Heart right ventricle (tissue), 16 donors: Measurements from ENCODE around the gene SLC16A3. TPM values are rescaled to one million over a fixed set of nuclear protein-coding genes. Genes with fewer than 3 reads are reported as not detected.

Experiments
- ATAC-seq, 8 donors: fragments of 200-7000 bp; cut with Tn5 transposase; one replicate each; pipeline ENCODE4 v1.9.1; 2020; ENCODE audit warnings: mild to moderate bottlenecking in 8 of 8, moderate library complexity in 8 of 8, moderate number of reproducible peaks in 1 of 8
- DNase-seq, 2 donors: peaks; one replicate each; pipeline ENCODE4 v3.0.0-alpha.2; 2020
- H3K27ac ChIP-seq, 10 donors: fragments of 200-600 bp; sonication (generic) in 2 of 10; one replicate each; pipeline versions ENCODE4 v1.5.0 to v1.8.0; 2020 to 2022; ENCODE audit warnings: mild to moderate bottlenecking in 3 of 10
- H3K27me3 ChIP-seq, 7 donors: fragments of 200-600 bp; one replicate each; pipeline ENCODE4 v1.8.0; 2021 to 2022; ENCODE audit warnings: mild to moderate bottlenecking in 2 of 7
- H3K36me3 ChIP-seq, 9 donors: fragments of 200-600 bp; sonication (generic) in 1 of 9; one replicate each; pipeline versions ENCODE4 v1.5.0 to v1.8.0; 2020 to 2022; ENCODE audit warnings: mild to moderate bottlenecking in 2 of 9
- H3K4me1 ChIP-seq, 9 donors: fragments of 200-600 bp; sonication (generic) in 1 of 9; one replicate each; pipeline versions ENCODE4 v1.5.0 to v1.8.0; 2020 to 2022; ENCODE audit warnings: mild to moderate bottlenecking in 4 of 9
- H3K4me3 ChIP-seq, 10 donors: fragments of 200-600 bp; sonication (generic) in 2 of 10; one replicate each; pipeline versions ENCODE4 v1.5.0 to v1.8.0; 2020 to 2022; ENCODE audit warnings: mild to moderate bottlenecking in 7 of 10, moderate library complexity in 2 of 10
- H3K9me3 ChIP-seq, 11 donors: fragments of 200-600 bp in 10 of 11; sonication (generic) in 2 of 11; one replicate each; pipeline versions ENCODE4 v1.5.0 to v1.8.0; 2013 to 2022; ENCODE audit warnings: mild to moderate bottlenecking in 2 of 11, control low read depth in 1 of 11, moderate library complexity in 1 of 11
- CTCF ChIP-seq, 9 donors: fragments of 200-600 bp; sonication (generic) in 2 of 9; IDR thresholded peaks; one replicate each; pipeline versions ENCODE4 v1.5.0 to v1.8.0; 2021 to 2022; ENCODE audit warnings: antibody characterized with exemption in 9 of 9, mild to moderate bottlenecking in 5 of 9, moderate library complexity in 1 of 9
- WGBS, 2 donors: extraction: QIAGEN DNeasy Blood & Tissue Kit; methylation state at CpG; one replicate each; pipeline ENCODE4 v1.1.7; 2013; ENCODE audit warnings: inconsistent platforms in 1 of 2; 5-methylcytosine and 5-hydroxymethylcytosine counted together
- intact Hi-C, 10 donors: fragments of 100-400 bp; cut with DNase I; formaldehyde crosslinking; loops; one replicate each; pipeline versions ENCODE4 v1.11.1 to v1.14.2; 2022
- polyA plus RNA-seq, 2 donors: library from polyadenylated mRNA; stranded (reverse); fragments of 200-250 nt; gene quantifications; one replicate each; pipeline ENCODE4 v1.2.3, GENCODE V29; 2013
- total RNA-seq, 10 donors: library from RNA; stranded (reverse); fragmentation: NEBNext Ultra II Directional in 3 of 10; extraction: Animal tissue kit (Norgen Biotek cat#: 25700) in 3 of 10; gene quantifications; one replicate each; pipeline versions ENCODE4 v1.2.1 to v1.2.4, GENCODE V29; 2021 to 2023
- donor health status: Arrhythmogenic right ventricular cardiomyopathy.
- donor health status: ischemic (EF 13 %, LVEDD 7.1; RV severe dilation, severe dysfunction).
- donor health status: healthy with polysubstance abuse.
- donor health status: DM: no; HTN: yes; CAD: no.
- donor health status: DM: no; HTN: no; CAD: no.
- donor health status: ischemic (EF 25% LVEDD 6.9; RV normal size, moderate dysfunction).
- donor health status: ischemic (EF 25% LVEDD 5.7; RV mildly dilated, moderate dysfunction).
- donor health status: healthy.
- donor health status: DM: yes; HTN: yes; CAD: no.
- donor health status: Ischemic cardiomyopathy.
- donor health status: ischemic (EF 35%, LVEDD 5.7; RV mildly dilated, moderate dysfunction).
- donor health status: nonischemic (EF 11% LVEDD 7.7; RV severe dilation, severe dysfunction).
- donor health status: DM: yes; HTN: yes; CAD: no.
- donor health status: PGD.
- donor health status: ischemic (EF 29% LVEDD 5.4; RV normal size, mild dysfunction).
- donor health status: nonischemic (EF 23%, LVEDD 6.1; RV moderate dilation, normal function).

SLC16A3 gene
- total and polyA plus RNA-seq, 12 donors = 4.8 to 65.3 (median 10.1) TPM

DNA sequence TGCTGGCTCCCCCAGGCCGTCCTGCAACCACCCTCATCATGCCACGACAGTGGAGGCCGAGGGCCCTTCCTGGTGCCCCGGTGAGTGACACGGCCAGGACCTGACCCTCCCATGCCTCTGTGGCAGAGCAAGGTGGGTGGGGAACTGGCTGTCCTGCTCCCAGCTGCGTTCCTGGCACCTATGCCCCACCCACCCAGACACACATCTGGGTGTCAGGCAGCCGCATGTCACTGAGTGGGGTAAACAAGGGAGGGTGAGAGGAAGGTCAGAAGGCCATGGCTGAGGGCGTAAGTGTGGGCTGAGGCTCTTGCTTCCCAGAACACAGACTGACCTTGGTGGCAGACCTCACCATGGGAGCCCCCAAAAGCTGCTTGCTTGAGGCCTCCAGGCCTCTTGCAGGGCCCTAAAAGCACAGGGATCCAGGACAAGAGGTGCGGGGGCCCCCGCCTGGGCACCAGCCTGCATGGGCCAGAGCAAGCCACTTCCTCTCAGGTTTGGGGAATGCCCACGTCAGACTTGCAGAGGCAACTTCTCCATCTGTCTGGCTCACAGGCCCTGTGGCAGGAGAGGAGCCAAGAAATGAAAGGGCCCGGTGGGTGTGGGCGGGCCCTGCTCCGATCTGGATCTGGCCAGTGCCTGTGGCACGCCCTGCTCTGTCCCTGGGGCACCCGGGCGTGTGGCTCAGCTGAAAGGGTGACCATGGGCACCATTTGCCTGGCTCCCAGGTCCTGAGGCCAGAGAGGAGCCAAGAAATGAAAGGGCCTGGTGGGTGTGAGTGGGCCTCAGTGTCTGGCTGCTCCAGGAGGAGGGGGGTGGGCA, 12.3 kb upstream of the SLC16A3 start:
- 52 to 66% methylated on average over 17 of the region's 17 CpGs for WGBS, 2 donors
- peak overlapping the region; percentile 11 to 96 (median 73) for H3K27ac ChIP-seq
- peak; percentile 40 to 83 (median 62) for ATAC-seq
- H3K36me3 ChIP-seq = no peaks in the 10 kb centered on the region
- no peaks in the 10 kb centered on the region for H3K9me3 ChIP-seq
- TF ChIP-seq CTCF (IDR thresholded peaks at IDR 0.05) = no peak
- peaks cover 11 to 72% (median 30%) of the 10 kb centered on the region in 9 donors for H3K4me1 ChIP-seq
- no peaks in the 10 kb centered on the region for H3K27me3 ChIP-seq
- intact Hi-C loops = no loop called here
- H3K4me3 ChIP-seq = peak overlapping the region in 1 of 10 donors; percentile 28
- peak; percentile 61 for DNase-seq

DNA sequence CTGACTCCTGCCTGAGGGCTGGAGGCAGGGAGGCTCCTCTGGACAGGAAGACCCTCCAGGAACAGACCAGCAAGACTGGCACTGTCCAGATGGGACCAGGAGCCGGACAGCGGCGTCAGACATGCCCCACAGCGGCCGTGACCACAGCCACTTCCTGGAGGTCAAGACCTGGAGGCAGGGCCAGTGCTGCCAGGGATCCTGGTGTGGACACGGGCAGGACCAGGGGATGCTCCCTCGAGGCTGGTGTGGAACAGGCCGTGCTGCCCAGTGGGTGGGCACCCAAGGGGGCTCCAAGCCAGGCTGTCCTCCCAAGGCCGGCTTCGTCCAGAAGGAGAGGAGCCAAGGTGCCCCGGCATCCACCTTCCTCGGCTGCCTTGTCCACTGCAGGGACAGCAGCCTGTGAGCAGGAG, 11.7 kb upstream of the SLC16A3 start:
- TF ChIP-seq CTCF (IDR thresholded peaks at IDR 0.05) = no peak
- peak overlapping the region in 1 of 10 donors; percentile 28 for H3K4me3 ChIP-seq
- 68 to 76% methylated on average over 12 of the region's 12 CpGs for WGBS, 2 donors
- peak in 1 of 2 donors; percentile 24 for DNase-seq
- no peaks in the 10 kb centered on the region for H3K9me3 ChIP-seq
- H3K27ac ChIP-seq = peak overlapping the region in 9 of 10 donors; percentile 11 to 96 (median 74)
- peak in 4 of 8 donors; percentile 6 to 21 (median 18) for ATAC-seq
- H3K4me1 ChIP-seq = peaks cover 7 to 65% (median 24%) of the 10 kb centered on the region in 9 donors
- no peaks in the 10 kb centered on the region for H3K27me3 ChIP-seq
- no peaks in the 10 kb centered on the region for H3K36me3 ChIP-seq
- intact Hi-C loops = no loop called here

GRCh38 chr17:82217530-82218204, 11.2 kb upstream of the SLC16A3 start:
- Histone ChIP-seq H3K4me1 (peaks cover 7 to 64% (median 24%) of the 10 kb centered on the region in 9 donors), H3K4me3 (peak overlapping the region in 1 of 10 donors; percentile 28), H3K9me3 (no peaks in the 10 kb centered on the region), H3K36me3 (no peaks in the 10 kb centered on the region), H3K27ac (peak overlapping the region in 7 of 10 donors; percentile 36 to 96 (median 77)), H3K27me3 (no peaks in the 10 kb centered on the region)
- TF ChIP-seq CTCF (IDR thresholded peaks at IDR 0.05) = no peak
- DNase-seq (peak; percentile 51 to 59), ATAC-seq (peak in 7 of 8 donors; percentile 9 to 50 (median 38))
- intact Hi-C loops = no loop called here
- WGBS, 2 donors = 74 to 77% methylated on average over 21 of the region's 21 CpGs

DNA sequence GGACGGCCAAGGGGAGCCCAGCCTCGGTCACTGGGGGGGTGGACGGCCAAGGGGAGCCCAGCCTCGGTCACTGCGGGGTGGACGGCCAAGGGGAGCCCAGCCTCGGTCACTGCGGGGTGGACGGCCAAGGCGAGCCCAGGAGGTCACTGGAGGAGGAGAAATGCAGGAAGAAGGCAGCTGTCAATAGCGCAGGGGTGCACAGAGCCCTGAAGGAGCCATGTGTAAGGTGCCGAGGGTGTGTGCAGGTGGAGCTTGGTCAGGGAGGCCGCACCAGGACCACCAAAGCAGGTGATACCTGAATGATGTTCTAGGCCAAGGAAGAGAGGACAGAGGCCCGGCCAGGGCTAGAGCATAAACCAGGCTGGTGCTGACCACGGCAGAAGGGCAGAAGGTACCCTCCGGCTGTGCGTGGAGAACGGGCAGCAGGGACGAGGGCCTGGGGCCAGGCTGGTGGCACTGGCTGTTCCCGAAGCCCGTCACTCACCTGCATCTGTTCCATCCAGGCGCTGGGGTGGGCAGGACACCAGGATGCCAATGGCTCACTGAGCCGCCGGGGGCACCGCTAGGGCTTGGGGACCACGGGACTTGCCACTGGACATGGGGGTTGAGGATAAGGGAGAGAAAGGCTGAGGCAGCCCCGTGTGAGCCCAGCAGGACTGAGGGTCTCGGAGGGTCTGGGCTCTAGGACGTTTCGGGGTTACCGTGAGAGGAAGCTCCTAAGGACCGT, 10.3 kb upstream of the SLC16A3 start:
- no peak for DNase-seq
- no peak overlapping the region for H3K4me3 ChIP-seq
- TF ChIP-seq CTCF (IDR thresholded peaks at IDR 0.05) = no peak
- no peaks in the 10 kb centered on the region for H3K27me3 ChIP-seq
- no peaks in the 10 kb centered on the region for H3K9me3 ChIP-seq
- no peaks in the 10 kb centered on the region for H3K36me3 ChIP-seq
- H3K27ac ChIP-seq = peak overlapping the region in 2 of 10 donors; percentile 52 to 96
- intact Hi-C loops = no loop called here
- peaks cover 1 to 61% (median 19%) of the 10 kb centered on the region in 9 donors for H3K4me1 ChIP-seq
- 93 to 94% methylated on average over 31 to 32 of the region's 32 CpGs for WGBS, 2 donors
- ATAC-seq = no peak
